OCI-M2 (cell line): ENCODE results near the gene SNX13.
"Not testable (repeated sequence)": the region's sequence is repeated elsewhere in the genome, so short reads cannot be mapped to it uniquely, and the experiment has no call there.

ENCODE experiments used
- DNase-seq: peaks from one replicate; lab custom pipeline; 2025; ENCODE audit not compliant: unreplicated experiment; lab: John Stamatoyannopoulos, UW

Gene SNX13

GRCh38 chr7:17915796-17916195 is 24.5 kb downstream of the SNX13 start:
- DNase-seq: no peak

GRCh38 chr7:17915168-17915567 is 25.1 kb downstream of the SNX13 start:
- no peak for DNase-seq

DNA sequence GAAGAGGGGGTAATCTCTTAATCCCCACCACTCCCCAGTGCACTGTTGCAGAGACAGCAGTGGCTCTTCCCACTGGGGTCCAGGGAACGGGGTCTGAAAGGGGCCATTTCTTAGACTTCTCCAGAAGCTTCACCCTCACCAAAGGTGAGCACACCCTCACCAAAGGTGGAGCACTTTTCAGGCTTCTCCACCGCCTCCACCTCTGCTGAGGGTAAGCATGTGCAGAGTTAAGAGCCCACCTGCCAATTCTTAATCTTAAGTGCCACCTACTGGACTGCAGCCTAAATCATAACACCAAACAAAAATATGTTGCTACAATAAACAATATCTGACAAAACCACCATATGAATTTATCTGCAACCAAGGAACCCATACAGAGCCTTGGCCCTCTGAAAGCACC is 27.0 kb downstream of the SNX13 start:
- no peak for DNase-seq

- no peak for DNase-seq
Observed at GRCh38 chr7:17912536-17913235, 27.6 kb downstream of the SNX13 start.

GRCh38 chr7:17912050-17912449 is 28.2 kb downstream of the SNX13 start:
- no peak for DNase-seq

DNA sequence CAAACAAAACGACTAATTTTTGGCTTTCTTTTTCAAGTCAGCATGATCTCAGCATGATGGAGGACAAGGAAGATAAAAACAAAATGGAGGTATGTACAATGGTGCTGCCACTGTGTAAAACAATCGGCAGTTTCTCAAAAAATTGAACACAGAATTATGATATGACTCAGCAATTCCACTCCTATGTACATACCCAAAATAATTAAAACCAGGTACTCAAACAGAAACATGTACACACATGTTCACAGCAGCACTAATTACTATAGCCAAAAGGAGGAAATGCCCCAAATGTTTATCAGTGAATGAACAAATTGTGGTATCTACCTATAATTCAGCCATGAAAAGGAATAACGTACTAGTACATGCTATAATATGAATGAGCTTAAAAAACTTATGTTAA is 29.9 kb downstream of the SNX13 start:
- no peak for DNase-seq

DNA sequence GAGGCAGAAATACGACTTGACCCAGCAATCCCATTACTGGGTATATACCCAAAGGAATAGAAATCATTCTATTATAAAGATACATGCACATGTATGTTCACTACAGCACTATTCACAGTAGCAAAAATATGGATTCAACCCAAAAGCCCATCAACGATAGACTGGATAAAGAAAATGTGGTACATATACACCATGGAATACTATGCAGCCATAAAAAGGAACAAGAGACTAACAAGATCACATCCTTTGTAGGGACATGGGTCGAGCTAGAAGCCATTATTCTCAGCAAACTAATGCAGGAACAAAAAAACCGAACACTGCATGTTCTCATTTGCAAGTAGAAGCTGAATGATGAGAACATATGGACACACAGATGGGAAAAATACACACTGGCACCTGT is 31.0 kb downstream of the SNX13 start:
- not testable (repeated sequence) for DNase-seq

DNA sequence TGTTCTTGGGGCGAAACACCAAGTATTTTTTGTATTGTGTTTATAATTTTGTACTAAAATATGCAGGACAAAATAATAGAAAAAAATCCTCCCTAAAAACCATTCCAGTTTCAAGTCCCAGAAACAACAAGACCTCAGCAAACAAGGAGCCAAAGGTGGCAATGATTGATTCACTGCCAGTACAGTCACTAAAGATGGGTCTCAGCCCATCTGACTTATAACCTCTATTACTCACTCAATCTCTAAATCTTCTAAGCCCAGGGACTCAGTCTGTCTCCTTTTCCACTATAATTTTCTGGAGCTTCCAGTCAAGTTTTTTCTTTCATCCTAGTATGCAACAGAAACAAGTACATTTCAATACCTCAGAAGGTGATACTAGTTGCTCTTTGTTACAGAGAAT is 33.3 kb downstream of the SNX13 start:
- no peak for DNase-seq

DNA sequence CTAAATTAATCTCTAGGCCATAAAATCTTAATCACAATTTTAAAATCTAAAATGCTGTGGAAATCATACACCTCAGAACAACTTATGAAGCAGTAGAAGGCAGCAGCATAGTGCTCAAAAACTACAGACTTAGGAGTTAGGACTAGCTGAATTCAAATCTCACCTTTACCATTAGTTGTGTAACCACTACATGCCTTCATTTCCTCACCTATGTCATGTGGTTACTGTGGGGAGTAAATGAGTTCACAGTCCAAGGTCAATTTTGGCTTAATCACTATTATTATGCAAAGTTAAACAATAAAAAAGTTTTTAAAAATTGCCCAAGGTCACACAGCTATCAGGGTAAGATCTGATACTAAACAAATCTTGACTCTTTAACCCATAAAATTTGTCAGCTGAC is 37.0 kb downstream of the SNX13 start:
- no peak for DNase-seq

DNA sequence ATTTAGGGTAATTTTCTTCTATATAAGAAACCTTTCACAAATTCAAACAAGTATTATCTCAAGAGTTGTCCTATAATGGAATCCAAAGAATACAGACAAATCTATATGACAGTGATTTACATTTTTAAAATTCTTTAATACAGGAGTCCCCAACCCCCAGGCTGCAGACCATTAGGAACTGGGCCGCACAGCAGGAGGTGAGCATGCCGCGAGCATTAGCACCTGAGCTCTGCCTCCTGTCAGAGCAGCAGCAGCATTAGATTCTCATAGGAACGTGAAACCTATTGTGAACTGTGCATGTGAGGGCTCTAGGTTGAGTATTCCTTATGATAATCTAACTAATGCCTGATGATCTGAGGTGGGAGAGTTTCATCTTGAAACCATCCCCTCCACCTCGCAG is 37.7 kb downstream of the SNX13 start:
- DNase-seq: no peak

GRCh38 chr7:17900464-17900863 is 39.8 kb downstream of the SNX13 start:
- no peak for DNase-seq

- no peak for DNase-seq
Observed at GRCh38 chr7:17898111-17898510, 42.2 kb downstream of the SNX13 start.

GRCh38 chr7:17887286-17887685 is 53.0 kb downstream of the SNX13 start:
- DNase-seq: no peak

DNA sequence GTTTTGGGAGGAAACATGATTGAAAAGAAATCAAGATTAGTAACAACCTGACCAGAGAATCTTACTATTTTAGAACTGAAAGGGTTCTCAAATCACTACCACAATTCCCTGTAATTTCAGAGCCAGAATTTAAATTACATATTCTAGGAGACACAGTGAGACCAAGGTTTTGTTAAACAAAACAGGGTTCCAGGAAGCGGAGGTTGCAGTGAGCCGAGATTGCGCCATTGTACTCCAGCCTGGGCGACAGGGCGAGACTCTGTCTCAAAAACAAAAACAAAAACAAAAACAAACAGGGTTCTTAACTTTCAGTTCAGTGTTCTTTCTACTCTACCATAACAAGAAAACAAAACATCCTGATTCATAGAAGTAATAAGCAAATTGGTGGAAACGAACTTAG is 57.6 kb downstream of the SNX13 start:
- no peak for DNase-seq

DNA sequence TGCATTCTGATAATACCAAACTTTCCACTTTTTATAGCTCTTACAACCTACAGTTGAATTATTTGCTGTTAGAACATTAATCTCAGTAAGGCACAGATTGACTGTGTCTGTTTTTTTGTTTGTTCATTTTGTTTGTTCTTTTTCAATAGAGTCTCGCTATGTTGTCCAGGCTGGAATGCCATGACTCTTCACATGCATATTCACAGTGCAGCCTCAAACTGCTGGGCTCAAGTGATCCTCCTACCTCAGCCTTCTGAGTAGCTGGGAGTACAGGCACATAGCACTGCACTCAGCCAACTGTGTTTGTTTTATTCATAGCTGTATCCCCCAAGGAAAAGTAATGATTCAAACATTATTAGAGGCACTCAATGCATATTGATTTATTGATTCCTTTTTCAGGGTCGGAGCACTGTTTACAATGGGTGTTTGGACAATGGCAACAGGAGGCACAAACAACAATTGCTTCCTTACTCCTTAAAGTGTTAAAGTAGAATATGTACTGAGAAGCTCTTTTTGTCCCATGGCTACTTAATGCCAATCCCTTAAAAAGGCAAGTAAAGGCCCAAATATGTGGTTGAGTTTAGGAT is 61.1 kb downstream of the SNX13 start:
- DNase-seq: no peak

DNA sequence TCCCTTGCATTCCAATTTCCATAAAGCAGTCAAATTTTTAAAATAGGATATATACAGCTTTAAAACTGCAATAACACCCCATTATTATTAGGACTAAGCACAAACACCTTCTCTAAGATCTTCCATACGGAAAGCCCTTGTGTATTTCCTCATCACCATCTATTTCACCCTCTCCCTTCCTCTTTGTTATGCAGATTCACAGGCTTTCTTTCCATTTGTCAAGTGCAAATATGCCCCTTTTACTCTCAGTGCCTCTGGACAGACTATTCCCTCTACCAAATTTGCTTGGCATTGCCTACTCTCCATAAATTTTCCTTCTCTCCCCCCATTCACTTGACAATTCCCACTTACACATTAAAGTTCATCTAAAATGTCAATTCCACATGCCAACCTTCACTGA is 61.7 kb downstream of the SNX13 start:
- no peak for DNase-seq

DNA sequence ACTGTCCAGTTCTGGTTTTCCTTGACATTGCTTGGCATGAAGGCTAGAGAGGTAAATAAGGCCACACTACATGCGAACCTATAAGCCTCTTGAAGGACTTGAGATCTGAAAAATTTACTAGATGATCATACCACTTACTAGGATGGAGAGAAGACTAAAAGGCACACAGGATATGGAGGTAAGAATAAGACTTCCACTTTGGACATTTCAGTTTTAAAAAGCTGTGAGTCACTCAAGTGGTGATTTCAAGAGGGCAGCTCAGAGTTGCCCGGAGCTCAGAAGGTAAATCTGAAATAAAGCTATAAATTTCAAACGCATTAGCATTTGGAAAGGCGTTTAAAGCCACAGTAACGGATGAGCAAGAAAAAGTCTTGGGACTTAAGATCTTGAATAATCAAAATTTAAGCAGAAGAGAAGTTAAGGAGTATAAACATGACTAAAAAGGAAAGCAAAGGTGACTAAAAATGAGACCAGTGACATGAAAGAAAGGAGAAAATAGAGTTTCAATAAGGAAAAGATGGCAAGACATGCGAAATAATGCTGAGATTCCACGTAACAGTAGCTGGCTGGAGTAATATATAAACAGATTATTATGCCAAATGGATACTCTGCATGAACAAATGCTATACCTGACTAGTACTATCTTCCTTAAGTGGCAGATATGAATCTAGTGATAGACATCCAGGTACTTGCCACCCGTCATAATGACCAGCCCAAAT is 68.3 kb downstream of the SNX13 start:
- no peak for DNase-seq

DNA sequence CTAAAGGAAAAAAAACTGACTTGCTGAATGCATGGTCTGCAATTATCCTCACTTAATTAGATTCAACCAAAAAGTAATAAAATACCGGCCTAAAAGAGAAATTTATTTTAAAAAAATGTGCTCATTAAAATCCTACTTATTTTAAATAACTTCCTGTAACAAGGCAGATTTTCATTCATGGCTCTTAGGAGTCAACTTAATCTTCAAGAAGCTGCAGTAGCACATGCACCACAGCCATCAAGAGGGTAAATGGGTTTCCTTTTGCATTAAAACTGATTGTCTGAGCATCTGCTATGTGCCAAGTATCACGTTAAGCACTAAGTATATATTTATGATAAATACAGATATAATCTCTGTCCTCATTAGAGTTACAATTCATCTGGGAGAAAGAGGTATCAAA is 69.9 kb downstream of the SNX13 start:
- DNase-seq: no peak

GRCh38 chr7:17863809-17864143 is 76.5 kb downstream of the SNX13 start:
- DNase-seq: no peak

- DNase-seq: no peak
Observed at GRCh38 chr7:17863095-17863808, 77.0 kb downstream of the SNX13 start.

DNA sequence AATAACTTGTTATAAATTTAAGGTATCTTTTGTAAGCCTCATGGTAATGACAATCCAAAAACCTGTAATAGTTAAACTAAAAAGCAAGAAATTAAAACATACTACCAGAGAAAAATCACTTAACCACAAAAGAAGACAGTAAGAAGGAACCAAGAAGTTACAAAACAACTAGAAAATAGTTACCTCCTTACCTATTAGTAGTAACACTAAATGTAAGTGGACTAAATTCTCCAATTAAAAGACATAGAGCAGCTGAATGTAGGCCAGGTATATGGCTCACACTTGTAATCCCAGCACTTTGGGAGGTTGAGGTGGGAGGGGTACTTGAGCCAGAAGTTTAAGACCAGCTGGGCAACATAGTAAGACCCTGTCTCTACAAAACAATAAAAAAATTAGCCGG is 84.0 kb downstream of the SNX13 start:
- no peak for DNase-seq

GRCh38 chr7:17855202-17855601 is 85.1 kb downstream of the SNX13 start:
- no peak for DNase-seq
